Activated T-helper 2 cell treated with anti-CD3 and anti-CD28 coated beads, Interferon-gamma antibody, Interleukin-2, Interleukin-4, amounts not matched to agents 10 μg/mL and 5 μg/mL and 100 μg/mL, durations not matched to agents 14 hours and 24 hours and 36 hours (primary cell): ENCODE measurements around the gene NPAS2. TPM values are rescaled to one million over a fixed set of nuclear protein-coding genes. Genes with fewer than 3 reads are reported as not detected.

Source experiments
- DNase-seq: peaks from one replicate; pipeline ENCODE4 v3.0.0; 2021; ENCODE audit warnings: low spot score
- H3K27ac Mint-ChIP-seq: one replicate; pipeline ENCODE4 v1.8.0; 2021; ENCODE audit warnings: mixed read lengths
- H3K27me3 Mint-ChIP-seq: one replicate; pipeline ENCODE4 v1.8.0; 2021; ENCODE audit warnings: low read depth, mixed read lengths
- H3K36me3 Mint-ChIP-seq: one replicate; pipeline ENCODE4 v1.8.0; 2021; ENCODE audit warnings: low read depth, mixed read lengths
- H3K4me1 Mint-ChIP-seq: one replicate; pipeline ENCODE4 v1.8.0; 2021; ENCODE audit warnings: low read depth, mixed read lengths
- H3K4me3 Mint-ChIP-seq: one replicate; pipeline ENCODE4 v1.8.0; 2021; ENCODE audit warnings: low read depth, mild to moderate bottlenecking, moderate library complexity, mixed read lengths
- H3K9me3 Mint-ChIP-seq: one replicate; pipeline ENCODE4 v1.8.0; 2021; ENCODE audit warnings: mixed read lengths
- intact Hi-C: fragments of 100-400 bp; cut with micrococcal nuclease; formaldehyde crosslinking; loops from one replicate; pipeline ENCODE4 v1.15.1; 2023
- total RNA-seq: library from RNA; stranded (reverse); gene quantifications from 2 replicates; pipeline ENCODE4 v1.2.3, GENCODE V29; 2022

NPAS2 gene
- total RNA-seq, 1 donor from 2014 or later, result 5.6 TPM

GRCh38 chr2:101032084-101032776, 212.3 kb downstream of the NPAS2 start:
- Mint-ChIP-seq H3K36me3 (no peaks in the 10 kb centered on the region), H3K9me3 (no peaks in the 10 kb centered on the region), H3K4me3 (no peak overlapping the region), H3K4me1 (no peaks in the 10 kb centered on the region), H3K27ac (no peak overlapping the region), H3K27me3 (no peaks in the 10 kb centered on the region)
- intact Hi-C loops, result no loop called here
- no peak for DNase-seq

GRCh38 chr2:101036562-101036961, 216.6 kb downstream of the NPAS2 start:
- no peak for DNase-seq
- H3K27ac Mint-ChIP-seq, result no peak overlapping the region
- H3K9me3 Mint-ChIP-seq, result no peaks in the 10 kb centered on the region
- peaks cover 5% of the 10 kb centered on the region for H3K4me1 Mint-ChIP-seq
- intact Hi-C loops, result no loop called here
- H3K36me3 Mint-ChIP-seq, result no peaks in the 10 kb centered on the region
- no peak overlapping the region for H3K4me3 Mint-ChIP-seq
- H3K27me3 Mint-ChIP-seq, result peaks cover 2% of the 10 kb centered on the region

- Mint-ChIP-seq H3K4me3 (no peak overlapping the region), H3K4me1 (peaks cover 5% of the 10 kb centered on the region), H3K27me3 (peaks cover 2% of the 10 kb centered on the region), H3K9me3 (no peaks in the 10 kb centered on the region), H3K27ac (no peak overlapping the region), H3K36me3 (no peaks in the 10 kb centered on the region)
- DNase-seq, result no peak
- intact Hi-C loops, result no loop called here
These were observed 217.3 kb downstream of the NPAS2 start for GRCh38 chr2:101037161-101037755.

- no peaks in the 10 kb centered on the region for H3K9me3 Mint-ChIP-seq
- no peak for DNase-seq
- intact Hi-C loops, result no loop called here
- peaks cover 5% of the 10 kb centered on the region for H3K4me1 Mint-ChIP-seq
- peaks cover 2% of the 10 kb centered on the region for H3K27me3 Mint-ChIP-seq
- H3K36me3 Mint-ChIP-seq, result no peaks in the 10 kb centered on the region
- no peak overlapping the region for H3K4me3 Mint-ChIP-seq
- H3K27ac Mint-ChIP-seq, result no peak overlapping the region
These were observed 218.7 kb downstream of the NPAS2 start for GRCh38 chr2:101038455-101039255.

- H3K4me3 Mint-ChIP-seq, result no peak overlapping the region
- peaks cover 3% of the 10 kb centered on the region for H3K27me3 Mint-ChIP-seq
- H3K27ac Mint-ChIP-seq, result no peak overlapping the region
- peaks cover 5% of the 10 kb centered on the region for H3K4me1 Mint-ChIP-seq
- H3K9me3 Mint-ChIP-seq, result no peaks in the 10 kb centered on the region
- no peak for DNase-seq
- intact Hi-C loops, result no loop called here
- H3K36me3 Mint-ChIP-seq, result no peaks in the 10 kb centered on the region
These were observed 220.1 kb downstream of the NPAS2 start for GRCh38 chr2:101040072-101040471.

GRCh38 chr2:101040761-101041160, 220.8 kb downstream of the NPAS2 start:
- no peaks in the 10 kb centered on the region for H3K36me3 Mint-ChIP-seq
- H3K4me1 Mint-ChIP-seq, result peaks cover 5% of the 10 kb centered on the region
- no peak overlapping the region for H3K4me3 Mint-ChIP-seq
- H3K27me3 Mint-ChIP-seq, result peaks cover 3% of the 10 kb centered on the region
- no peak overlapping the region for H3K27ac Mint-ChIP-seq
- intact Hi-C loops, result no loop called here
- no peak for DNase-seq
- no peaks in the 10 kb centered on the region for H3K9me3 Mint-ChIP-seq

GRCh38 chr2:101041413-101041812, 221.5 kb downstream of the NPAS2 start:
- H3K4me1 Mint-ChIP-seq, result peaks cover 5% of the 10 kb centered on the region
- H3K4me3 Mint-ChIP-seq, result no peak overlapping the region
- no peaks in the 10 kb centered on the region for H3K36me3 Mint-ChIP-seq
- no peak for DNase-seq
- H3K9me3 Mint-ChIP-seq, result no peaks in the 10 kb centered on the region
- no peak overlapping the region for H3K27ac Mint-ChIP-seq
- H3K27me3 Mint-ChIP-seq, result peaks cover 3% of the 10 kb centered on the region
- intact Hi-C loops, result no loop called here

- H3K9me3 Mint-ChIP-seq, result no peaks in the 10 kb centered on the region
- intact Hi-C loops, result no loop called here
- H3K27ac Mint-ChIP-seq, result no peak overlapping the region
These were observed 225.4 kb downstream of the NPAS2 start for GRCh38 chr2:101045330-101045729.

More at GRCh38 chr2:101045330-101045729, 225.4 kb downstream of the NPAS2 start:
- H3K27me3 Mint-ChIP-seq, result peaks cover 3% of the 10 kb centered on the region
- DNase-seq, result no peak
- H3K36me3 Mint-ChIP-seq, result no peaks in the 10 kb centered on the region
- H3K4me3 Mint-ChIP-seq, result no peak overlapping the region
- H3K4me1 Mint-ChIP-seq, result no peaks in the 10 kb centered on the region

Other genes with a start within 250 kb of the NPAS2 start
- 1,195 and 1,243 TPM in 2 replicates for gene RPL31, start 182.2 kb downstream of the NPAS2 start, total RNA-seq